GM19099 (cell line): ENCODE data around the gene FCN1.

Experiments used
- POLR2A ChIP-seq: IDR thresholded peaks from 3 replicates; pipeline ENCODE4 v1.6.1; 2011; ENCODE audit warnings: low read depth; ENCODE audit not compliant: insufficient read length; ENCODE audit errors: extremely low read depth

FCN1 gene

GRCh38 chr9:134915046-134915985, 2.4 kb downstream of the FCN1 start:
- TF ChIP-seq POLR2A = no peak

GRCh38 chr9:134914501-134914834, 3.2 kb downstream of the FCN1 start:
- TF ChIP-seq POLR2A = no peak

- TF ChIP-seq POLR2A = no peak
Observed at GRCh38 chr9:134913713-134914500, 3.8 kb downstream of the FCN1 start.

- TF ChIP-seq POLR2A = no peak
Observed at GRCh38 chr9:134913041-134913712, 4.5 kb downstream of the FCN1 start.

- TF ChIP-seq POLR2A = no peak
Observed at GRCh38 chr9:134912126-134912840, 5.4 kb downstream of the FCN1 start.

GRCh38 chr9:134909511-134910481, 7.9 kb downstream of the FCN1 start:
- TF ChIP-seq POLR2A = no peak

- TF ChIP-seq POLR2A = no peak
Observed at GRCh38 chr9:134908524-134909309, 9.0 kb downstream of the FCN1 start.

GRCh38 chr9:134902936-134903335, 14.8 kb downstream of the FCN1 start:
- TF ChIP-seq POLR2A = no peak

GRCh38 chr9:134899818-134900217, 17.9 kb downstream of the FCN1 start:
- TF ChIP-seq POLR2A = no peak

GRCh38 chr9:134899168-134899567, 18.5 kb downstream of the FCN1 start:
- no peak for TF ChIP-seq POLR2A

GRCh38 chr9:134898319-134898718, 19.4 kb downstream of the FCN1 start:
- TF ChIP-seq POLR2A = no peak

GRCh38 chr9:134897584-134898170, 20.0 kb downstream of the FCN1 start:
- TF ChIP-seq POLR2A = no peak
